Stimulated activated CD8-positive, alpha-beta memory T cell treated with anti-CD3 and anti-CD28 coated beads, Interleukin-7, amount 100 ng/mL, for 24 hours (primary cell): ENCODE measurements around the gene APOBEC3F.
"Not testable (repeated sequence)": the region's sequence is repeated elsewhere in the genome, so short reads cannot be mapped to it uniquely, and the experiment has no call there.

Experiments used
- DNase-seq: peaks from one replicate; pipeline ENCODE4 v3.0.0-alpha.2; 2020; ENCODE audit warnings: low read depth

APOBEC3F gene

GRCh38 chr22:39027717-39028116 lies 12.9 kb upstream of the APOBEC3F start:
- DNase-seq, result no peak

DNA sequence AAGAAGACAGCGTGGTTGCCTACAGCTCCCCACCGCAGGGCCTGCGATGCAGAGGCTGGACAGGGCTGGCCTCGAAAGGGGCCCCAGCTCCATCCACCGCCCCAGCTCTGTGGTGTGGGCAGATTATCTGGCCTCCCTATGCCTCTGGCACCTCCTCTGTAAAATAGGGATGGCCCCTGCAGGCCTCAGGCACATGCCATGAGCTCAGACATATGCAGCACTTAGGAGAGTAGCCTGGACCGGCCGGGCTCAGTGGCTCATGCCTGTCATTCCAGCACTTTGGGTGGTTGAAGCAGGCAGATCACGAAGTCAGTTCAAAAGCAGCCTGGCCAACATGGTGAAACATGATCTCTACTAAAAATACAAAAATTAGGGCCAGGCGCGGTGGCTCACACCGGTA lies 12.4 kb upstream of the APOBEC3F start:
- DNase-seq, result no peak

- DNase-seq, result no peak
Observed at GRCh38 chr22:39029227-39029626, 11.4 kb upstream of the APOBEC3F start.

- DNase-seq, result no peak
Observed at GRCh38 chr22:39030705-39031104, 10.0 kb upstream of the APOBEC3F start.

DNA sequence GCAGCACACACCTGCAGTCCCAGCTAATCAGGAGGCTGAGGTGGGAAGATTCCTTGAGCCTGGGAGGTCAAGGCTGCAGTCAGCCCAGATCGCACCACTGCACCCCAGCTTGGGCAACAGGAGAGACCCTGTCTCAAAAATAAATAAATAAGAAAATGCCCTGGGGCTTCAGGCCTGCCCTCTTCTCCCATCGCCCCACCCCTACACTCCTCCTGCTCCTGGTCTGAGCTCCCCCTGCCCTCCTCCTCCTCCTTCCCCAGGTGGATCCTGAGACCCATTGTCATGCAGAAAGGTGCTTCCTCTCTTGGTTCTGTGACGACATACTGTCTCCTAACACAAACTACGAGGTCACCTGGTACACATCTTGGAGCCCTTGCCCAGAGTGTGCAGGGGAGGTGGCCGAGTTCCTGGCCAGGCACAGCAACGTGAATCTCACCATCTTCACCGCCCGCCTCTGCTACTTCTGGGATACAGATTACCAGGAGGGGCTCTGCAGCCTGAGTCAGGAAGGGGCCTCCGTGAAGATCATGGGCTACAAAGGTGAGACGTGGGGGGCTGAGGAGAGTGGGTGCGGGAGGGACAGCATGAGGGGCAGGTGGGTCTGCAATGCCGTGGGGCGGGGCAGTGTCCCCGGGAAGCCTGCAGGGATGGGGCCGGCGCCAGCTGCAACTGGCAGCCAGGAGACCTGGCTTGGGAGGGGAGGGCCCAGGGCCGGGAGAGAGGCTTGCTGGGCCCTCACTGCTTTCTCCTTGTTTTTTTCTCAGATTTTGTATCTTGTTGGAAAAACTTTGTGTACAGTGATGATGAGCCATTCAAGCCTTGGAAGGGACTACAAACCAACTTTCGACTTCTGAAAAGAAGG lies 9.0 kb upstream of the APOBEC3F start:
- not testable (repeated sequence) for DNase-seq

DNA sequence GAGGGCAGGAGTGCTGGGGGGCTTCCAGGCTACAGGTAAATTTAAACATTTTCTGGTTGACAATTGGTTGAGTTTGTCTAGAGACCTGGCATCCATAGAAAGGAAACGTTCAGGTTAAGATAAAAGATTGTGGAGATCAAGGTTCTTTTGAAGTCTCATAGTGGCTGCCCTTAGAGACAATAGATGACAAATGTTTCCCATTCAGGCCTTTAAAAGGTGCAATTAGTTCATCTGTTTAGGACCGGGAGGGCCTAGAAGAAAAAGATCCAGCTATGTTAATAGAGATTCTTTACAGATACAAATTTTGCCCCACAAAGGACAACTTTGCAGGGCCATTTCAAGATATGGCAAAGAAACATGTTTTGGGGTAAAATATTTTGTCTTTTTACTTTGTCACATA lies 3.6 kb upstream of the APOBEC3F start:
- DNase-seq, result not testable (repeated sequence)

- DNase-seq, result no peak
Observed at GRCh38 chr22:39039306-39040126, 1.1 kb upstream of the APOBEC3F start.

DNA sequence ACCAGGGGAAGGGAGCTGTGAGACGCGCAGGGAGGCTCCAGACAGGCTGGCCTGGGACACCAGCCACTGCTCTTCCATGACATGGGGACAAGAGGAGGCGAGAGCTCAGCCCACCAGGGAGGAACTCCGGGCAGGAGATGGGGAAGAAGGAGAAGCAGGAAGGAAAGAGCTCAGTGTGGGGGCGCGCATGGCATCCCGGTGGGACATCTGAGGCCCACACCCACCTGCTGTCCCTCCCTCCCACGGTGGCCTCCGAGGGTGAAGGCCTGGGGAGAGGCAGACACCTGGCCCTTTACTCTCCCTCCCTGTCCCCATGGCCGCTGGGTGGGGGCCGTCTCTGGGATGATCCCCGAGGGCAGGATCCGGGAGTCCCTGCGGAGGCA lies 518 bp upstream of the APOBEC3F start:
- not testable (repeated sequence) for DNase-seq

DNA sequence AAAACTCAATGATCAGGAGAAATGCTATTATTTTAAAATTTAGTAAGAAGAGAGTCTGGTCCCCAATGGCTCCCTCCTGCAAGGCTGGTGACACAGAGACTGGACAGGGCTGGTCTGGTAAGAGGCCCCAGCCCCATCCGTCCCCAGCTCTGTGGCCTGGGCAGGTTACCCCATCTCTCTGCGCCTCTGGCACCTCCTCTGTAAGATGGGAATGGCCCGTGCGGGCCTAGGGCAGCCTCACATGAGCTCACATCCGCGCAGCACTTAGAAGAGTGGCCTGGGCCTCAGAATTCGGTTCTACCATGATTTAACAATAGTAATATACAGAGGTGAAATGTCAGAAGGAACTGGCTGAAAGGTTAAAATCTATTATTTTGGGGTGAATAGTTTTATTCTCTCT lies 1.2 kb downstream of the APOBEC3F start:
- no peak for DNase-seq

- DNase-seq, result not testable (repeated sequence)
Observed at GRCh38 chr22:39043063-39043462, 2.4 kb downstream of the APOBEC3F start.

DNA sequence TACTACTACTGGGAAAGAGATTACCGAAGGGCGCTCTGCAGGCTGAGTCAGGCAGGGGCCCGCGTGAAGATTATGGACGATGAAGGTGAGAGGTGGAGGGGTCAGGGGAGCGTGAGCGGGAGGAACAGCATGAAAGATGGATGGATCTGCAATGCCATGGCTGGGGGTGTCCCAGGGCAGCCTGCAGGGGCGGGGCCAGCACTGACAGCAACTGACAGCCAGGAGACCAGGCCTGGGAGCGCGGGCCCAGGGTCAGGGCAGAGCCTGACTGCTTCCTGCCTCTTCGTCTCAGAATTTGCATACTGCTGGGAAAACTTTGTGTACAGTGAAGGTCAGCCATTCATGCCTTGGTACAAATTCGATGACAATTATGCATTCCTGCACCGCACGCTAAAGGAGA lies 4.5 kb downstream of the APOBEC3F start:
- DNase-seq, result not testable (repeated sequence)

DNA sequence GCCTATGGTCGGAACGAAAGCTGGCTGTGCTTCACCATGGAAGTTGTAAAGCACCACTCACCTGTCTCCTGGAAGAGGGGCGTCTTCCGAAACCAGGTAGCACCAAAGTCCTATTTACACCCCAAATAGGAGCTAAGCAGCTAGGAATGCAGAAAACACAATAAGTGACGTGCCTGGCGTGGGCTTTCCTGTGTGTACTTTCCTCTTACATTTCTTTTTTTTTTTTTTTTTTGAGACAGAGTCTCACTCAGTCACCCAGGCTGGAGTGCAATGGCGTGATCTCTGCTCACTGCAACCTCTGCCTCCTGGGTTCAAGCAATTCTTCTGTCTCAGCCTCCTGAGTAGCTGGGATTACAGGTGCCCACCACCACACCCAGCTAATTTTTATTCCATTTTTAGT lies 8.8 kb downstream of the APOBEC3F start:
- not testable (repeated sequence) for DNase-seq

GRCh38 chr22:39051844-39052495 lies 11.3 kb downstream of the APOBEC3F start:
- DNase-seq, result not testable (repeated sequence)

DNA sequence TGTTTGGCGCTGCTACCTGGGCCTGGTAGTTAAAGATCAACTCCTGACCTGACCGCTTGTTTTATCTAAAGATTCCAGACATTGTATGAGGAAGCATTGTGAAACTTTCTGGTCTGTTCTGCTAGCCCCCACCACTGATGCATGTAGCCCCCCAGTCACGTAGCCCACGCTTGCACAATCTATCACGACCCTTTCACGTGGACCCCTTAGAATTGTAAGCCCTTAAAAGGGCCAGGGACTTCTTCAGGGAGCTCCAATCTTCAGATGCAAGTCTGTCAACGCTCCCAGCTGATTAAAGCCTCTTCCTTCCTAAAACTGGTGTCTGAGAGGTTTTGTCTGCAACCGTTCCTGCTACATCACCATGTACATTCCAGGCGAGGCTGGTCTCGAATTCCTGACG lies 15.0 kb downstream of the APOBEC3F start:
- DNase-seq, result no peak

GRCh38 chr22:39061290-39061689 lies 20.6 kb downstream of the APOBEC3F start:
- DNase-seq, result not testable (repeated sequence)

GRCh38 chr22:39061951-39062350 lies 21.3 kb downstream of the APOBEC3F start:
- DNase-seq, result not testable (repeated sequence)

- DNase-seq, result not testable (repeated sequence)
Observed at GRCh38 chr22:39063904-39064303, 23.2 kb downstream of the APOBEC3F start.

DNA sequence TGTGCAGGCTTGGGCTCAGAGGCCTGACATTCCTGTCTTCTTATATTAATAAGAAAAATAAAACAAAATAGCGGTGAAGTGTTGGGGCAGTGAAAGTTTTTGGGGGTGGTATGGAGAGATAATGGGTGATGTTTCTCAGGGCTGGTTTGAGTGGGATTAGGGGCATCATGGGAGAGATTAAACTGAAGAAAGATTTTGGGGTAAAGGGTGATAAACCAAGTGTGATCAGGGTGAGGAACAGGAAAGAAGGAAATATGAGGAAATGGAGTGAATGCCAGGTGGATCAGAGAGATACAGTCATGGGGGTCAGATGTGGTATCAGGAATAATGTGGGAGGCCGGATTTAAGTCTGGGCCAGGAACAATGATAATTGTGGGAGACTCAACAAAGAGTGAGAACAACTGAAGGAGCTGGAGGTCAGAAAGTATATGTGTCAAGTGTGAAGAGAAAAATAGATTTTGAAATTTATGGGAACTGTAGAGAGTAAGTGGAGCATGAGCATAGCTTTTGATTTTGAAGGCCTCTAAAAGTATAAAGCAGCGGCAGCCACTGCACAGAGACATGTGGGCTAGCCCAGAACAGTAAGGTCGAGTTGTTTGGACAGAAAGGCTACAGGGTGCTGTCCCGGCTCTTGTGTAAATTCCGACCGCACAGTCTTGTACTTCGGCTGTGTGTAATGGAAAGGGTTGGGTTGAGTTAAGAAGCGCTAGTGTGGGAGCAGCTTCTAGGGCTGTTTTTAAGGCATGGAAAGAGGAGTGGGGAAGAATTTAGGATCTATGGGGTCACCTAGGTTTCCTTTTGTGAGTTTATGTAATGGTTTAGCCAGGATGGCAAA lies 26.0 kb downstream of the APOBEC3F start:
- DNase-seq, result not testable (repeated sequence)

- DNase-seq, result no peak
Observed at GRCh38 chr22:39068033-39068785, 27.5 kb downstream of the APOBEC3F start.

DNA sequence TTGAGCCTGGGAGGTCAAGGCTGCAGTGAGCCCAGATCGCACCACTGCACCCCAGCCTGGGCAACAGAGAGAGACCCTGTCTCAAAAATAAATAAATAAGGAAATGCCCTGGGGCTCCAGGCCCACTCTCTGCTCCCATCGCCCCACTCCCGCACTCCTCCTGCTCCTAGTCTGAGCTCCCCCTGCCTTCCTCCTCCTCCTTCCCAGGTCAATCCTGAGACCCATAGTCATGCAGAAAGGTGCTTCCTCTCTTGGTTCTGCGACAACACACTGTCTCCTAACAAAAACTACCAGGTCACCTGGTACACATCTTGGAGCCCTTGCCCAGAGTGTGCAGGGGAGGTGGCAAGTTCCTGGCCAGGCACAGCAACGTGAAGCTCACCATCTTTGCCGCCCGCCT lies 29.5 kb downstream of the APOBEC3F start:
- no peak for DNase-seq

DNA sequence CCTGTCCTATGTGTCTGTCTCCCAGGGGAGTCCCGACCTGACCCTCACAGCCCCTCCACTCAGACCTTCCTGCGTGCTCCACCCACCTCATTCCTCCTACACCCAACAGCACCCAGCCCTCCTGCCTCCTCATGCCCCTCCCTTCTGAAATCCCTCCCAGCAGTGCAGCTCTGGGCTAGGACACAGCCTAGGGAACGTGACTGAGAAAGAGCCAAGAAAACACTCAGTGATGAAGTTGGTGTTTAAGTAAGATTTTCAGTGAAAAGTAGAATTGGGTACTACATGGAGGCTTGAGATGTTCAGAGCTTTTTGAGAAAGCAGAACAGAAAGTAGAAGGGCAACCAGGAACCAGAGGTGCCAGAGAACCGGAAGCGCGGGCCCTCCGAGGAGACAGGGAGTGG lies 31.9 kb downstream of the APOBEC3F start:
- DNase-seq, result not testable (repeated sequence)
